OCI-LY7 (cell line): Measurements from ENCODE around the gene TTC28. TPM values are rescaled to one million over a fixed set of nuclear protein-coding genes. Genes with fewer than 3 reads are reported as not detected.

Experiments used
- BruUV-seq: library from RNA; stranded (reverse); fragments of 400-500 nt; replicated peaks from 2 replicates; lab custom pipeline; 2021; lab: Mats Ljungman, UMichigan
- CTCF ChIA-PET: fragments of 300-600 bp; sonication (Branson Sonifier 250); formaldehyde crosslinking; loops from one replicate; lab custom pipeline; 2022; ENCODE audit warnings: antibody characterized with exemption; ENCODE audit not compliant: unreplicated experiment; lab: Charles Lee
- POLR2A ChIA-PET: fragments of 300-600 bp; sonication (Branson Sonifier 250); formaldehyde crosslinking; loops from one replicate; lab custom pipeline; 2022; ENCODE audit warnings: antibody characterized with exemption; lab: Charles Lee
- DNase-seq: peaks from one replicate; pipeline ENCODE4 v3.0.0-alpha.2; 2015; ENCODE audit warnings: low spot score
- H2AFZ ChIP-seq: fragments of 200-600 bp; sonication (generic), shearing (Covaris generic); 2 replicates; pipeline ENCODE4 v1.6.1; 2014; ENCODE audit warnings: mild to moderate bottlenecking, antibody characterized with exemption, low read length, moderate library complexity
- H3K27ac ChIP-seq: fragments of 200-600 bp; sonication (generic); 2 replicates; pipeline ENCODE4 v1.5.1; 2014; ENCODE audit warnings: mixed run types, low read depth, mild to moderate bottlenecking, moderate library complexity, low read length, inconsistent platforms; ENCODE audit not compliant: poor library complexity, severe bottlenecking
- H3K36me3 ChIP-seq: fragments of 200-600 bp; sonication (generic); 2 replicates; pipeline ENCODE4 v1.6.1; 2014; ENCODE audit warnings: mild to moderate bottlenecking, antibody characterized with exemption, low read length, moderate library complexity, mixed read lengths; ENCODE audit not compliant: insufficient read depth
- H3K4me1 ChIP-seq: fragments of 200-600 bp; sonication (generic); 2 replicates; pipeline ENCODE4 v1.5.1; 2014; ENCODE audit warnings: mild to moderate bottlenecking, low read length; ENCODE audit not compliant: insufficient read depth, poor library complexity, severe bottlenecking
- H3K4me2 ChIP-seq: fragments of 200-600 bp; sonication (generic); 2 replicates; pipeline ENCODE4 v1.6.1; 2014; ENCODE audit warnings: mild to moderate bottlenecking, low read length
- H3K4me3 ChIP-seq: fragments of 200-600 bp; sonication (generic); 2 replicates; pipeline ENCODE4 v1.5.1; 2014; ENCODE audit warnings: mild to moderate bottlenecking, low read depth, low read length; ENCODE audit not compliant: poor library complexity, severe bottlenecking
- H3K79me2 ChIP-seq: fragments of 200-600 bp; sonication (generic); 2 replicates; pipeline ENCODE4 v1.6.1; 2016; ENCODE audit warnings: low read depth, mild to moderate bottlenecking, low read length, moderate library complexity, mixed read lengths; ENCODE audit not compliant: insufficient read depth
- H3K9me2 ChIP-seq: fragments of 200-600 bp; sonication (generic); 2 replicates; pipeline ENCODE4 v1.6.1; 2016; ENCODE audit warnings: mild to moderate bottlenecking, low read length, mixed read lengths; ENCODE audit not compliant: insufficient read depth
- H3K9me3 ChIP-seq: fragments of 200-600 bp; sonication (generic); 2 replicates; pipeline ENCODE4 v1.6.1; 2014; ENCODE audit warnings: mild to moderate bottlenecking, mixed run types, low read length, mixed read lengths
- H4K20me1 ChIP-seq: fragments of 200-600 bp; sonication (generic); 2 replicates; pipeline ENCODE4 v1.6.1; 2014; ENCODE audit warnings: mild to moderate bottlenecking, antibody characterized with exemption, low read length, moderate library complexity, mixed read lengths; ENCODE audit not compliant: insufficient read depth
- CTCF ChIP-seq: fragments of 200-600 bp; sonication (generic); conservative IDR thresholded peaks from 2 replicates; pipeline ENCODE4 v1.5.1; 2014; ENCODE audit warnings: mild to moderate bottlenecking, antibody characterized with exemption, low read length, moderate library complexity, mixed read lengths
- EZH2phosphoT487 ChIP-seq: fragments of 200-600 bp; sonication (generic); IDR thresholded peaks from 2 replicates; pipeline ENCODE4 v1.6.1; 2018; ENCODE audit warnings: low read depth, borderline replicate concordance, mild to moderate bottlenecking, mixed run types, antibody characterized with exemption, low read length, moderate library complexity, mixed read lengths
- intact Hi-C: fragments of 100-400 bp; cut with micrococcal nuclease; formaldehyde crosslinking; loops from one replicate; pipeline ENCODE4 v1.10.0; 2022; ENCODE audit not compliant: unreplicated experiment
- total RNA-seq, 2 experiments: library from RNA; depleted of rRNA in 1 of 2; stranded (reverse); fragments of >200 nt in 1 of 2; shearing (Covaris generic) in 1 of 2; gene quantifications; 2 replicates each; pipeline ENCODE4 v1.2.3, GENCODE V29; 2014 to 2022

Gene TTC28
- total RNA-seq, 2 experiments from 2014 or later, result under 0.01 to 0.55 TPM

- intact Hi-C loops, result no loop called here
- Histone ChIP-seq H3K4me3 (no peak overlapping the region), H3K9me2 (no peaks in the 10 kb centered on the region), H3K79me2 (no peaks in the 10 kb centered on the region), H4K20me1 (no peaks in the 10 kb centered on the region), H3K27ac (no peak overlapping the region), H3K4me1 (no peaks in the 10 kb centered on the region), H3K4me2 (no peak overlapping the region), H3K9me3 (no peaks in the 10 kb centered on the region), H3K36me3 (no peaks in the 10 kb centered on the region), H2AFZ (no peak overlapping the region)
- CTCF ChIA-PET, result no interaction called here
- no peak for DNase-seq
- no TSS peak for BruUV-seq
- POLR2A ChIA-PET, result no interaction called here
- TF ChIP-seq CTCF (no peak), EZH2phosphoT487 (no peak)
Measured at GRCh38 chr22:28413612-28414399, 265.8 kb downstream of the TTC28 start.

- ChIA-PET CTCF (no interaction called here), POLR2A (interaction anchor here (1.1 kb wide), 1 partner anchor 11 kb away, joined by 6 read pairs; no protein-coding TSS in a partner anchor)
- Histone ChIP-seq H2AFZ (no peak overlapping the region), H3K79me2 (no peaks in the 10 kb centered on the region), H3K36me3 (no peaks in the 10 kb centered on the region), H3K4me1 (no peaks in the 10 kb centered on the region), H3K4me2 (no peak overlapping the region), H3K9me3 (no peaks in the 10 kb centered on the region), H3K4me3 (no peak overlapping the region), H3K27ac (no peak overlapping the region), H3K9me2 (no peaks in the 10 kb centered on the region), H4K20me1 (no peaks in the 10 kb centered on the region)
- TF ChIP-seq EZH2phosphoT487, result no peak
- no peak for TF ChIP-seq CTCF
- intact Hi-C loops, result no loop called here
- DNase-seq, result no peak
- BruUV-seq, result no TSS peak
Measured at GRCh38 chr22:28412109-28412508, 267.5 kb downstream of the TTC28 start.

GRCh38 chr22:28411125-28411524 lies 268.5 kb downstream of the TTC28 start:
- H3K36me3 ChIP-seq, result no peaks in the 10 kb centered on the region
- no peak for DNase-seq
- no peak for TF ChIP-seq CTCF
- no peak for TF ChIP-seq EZH2phosphoT487
- intact Hi-C loops, result no loop called here
- H3K4me1 ChIP-seq, result no peaks in the 10 kb centered on the region
- H3K4me2 ChIP-seq, result no peak overlapping the region
- no peaks in the 10 kb centered on the region for H3K79me2 ChIP-seq
- CTCF ChIA-PET, result no interaction called here
- H2AFZ ChIP-seq, result no peak overlapping the region
- H3K9me3 ChIP-seq, result no peaks in the 10 kb centered on the region
- H4K20me1 ChIP-seq, result no peaks in the 10 kb centered on the region
- POLR2A ChIA-PET, result interaction anchor here (0.5 to 0.6 kb wide), 2 partner anchors 720 to 1520 kb away, joined by 3 to 4 read pairs; no protein-coding TSS in a partner anchor
- no peak overlapping the region for H3K27ac ChIP-seq
- H3K4me3 ChIP-seq, result no peak overlapping the region
- no peaks in the 10 kb centered on the region for H3K9me2 ChIP-seq
- no TSS peak for BruUV-seq
